IMR-90 (cell line): ENCODE measurements around the gene METTL14.

Experiments used
- CHD1 ChIP-seq: IDR thresholded peaks from 2 replicates; pipeline ENCODE4 v1.6.1; 2012; ENCODE audit warnings: low read depth, low read length, improper control_type of control experiment
- CTCF ChIP-seq: conservative IDR thresholded peaks from 2 replicates; pipeline ENCODE4 v1.5.1; 2012; ENCODE audit warnings: mild to moderate bottlenecking, low read depth, low read length, improper control_type of control experiment
- ELK1 ChIP-seq: fragments of 150-350 bp; IDR thresholded peaks from 2 replicates; pipeline ENCODE4 v1.6.1; 2016; ENCODE audit warnings: low read depth, mild to moderate bottlenecking, low read length, moderate library complexity, borderline replicate concordance
- MAZ ChIP-seq: IDR thresholded peaks from 2 replicates; pipeline ENCODE4 v1.6.1; 2012; ENCODE audit warnings: low read depth, mild to moderate bottlenecking, low read length, improper control_type of control experiment, moderate library complexity, borderline replicate concordance
- MXI1 ChIP-seq: IDR thresholded peaks from 2 replicates; pipeline ENCODE4 v1.6.1; 2012; ENCODE audit warnings: low read depth, mild to moderate bottlenecking, low read length, moderate library complexity, borderline replicate concordance
- POLR2A ChIP-seq: IDR thresholded peaks from 2 replicates; pipeline ENCODE4 v1.6.1; 2012; ENCODE audit warnings: mild to moderate bottlenecking, low read depth, low read length
- RFX5 ChIP-seq: IDR thresholded peaks from 2 replicates; pipeline ENCODE4 v1.8.0; 2012; ENCODE audit warnings: low read depth, mild to moderate bottlenecking, low read length, moderate library complexity

- TF ChIP-seq CHD1 (no peak), CTCF (no peak), ELK1 (no peak), MXI1 (no peak), RFX5 (no peak), POLR2A (no peak), MAZ (no peak)
Observed at GRCh38 chr4:118751629-118752323, 66.6 kb downstream of the METTL14 start.
